ENCODE data around the gene PRR7. TPM values are rescaled to one million over a fixed set of nuclear protein-coding genes. Genes with fewer than 3 reads are reported as not detected.

Gene PRR7
- total RNA-seq, 1 donor from 2014 or later: 1.7 TPM

GRCh38 chr5:177491983-177492746 is 45.6 kb downstream of the PRR7 start:
- H3K4me1 ChIP-seq: peaks cover 37% of the 10 kb centered on the region
- H3K27ac ChIP-seq: no peak overlapping the region
- H3K9me3 ChIP-seq: no peaks in the 10 kb centered on the region
- no peaks in the 10 kb centered on the region for H3K27me3 ChIP-seq (ENCODE audit: low read depth)
- peaks cover 49% of the 10 kb centered on the region for H3K36me3 ChIP-seq
- TF ChIP-seq, protein P1, sequence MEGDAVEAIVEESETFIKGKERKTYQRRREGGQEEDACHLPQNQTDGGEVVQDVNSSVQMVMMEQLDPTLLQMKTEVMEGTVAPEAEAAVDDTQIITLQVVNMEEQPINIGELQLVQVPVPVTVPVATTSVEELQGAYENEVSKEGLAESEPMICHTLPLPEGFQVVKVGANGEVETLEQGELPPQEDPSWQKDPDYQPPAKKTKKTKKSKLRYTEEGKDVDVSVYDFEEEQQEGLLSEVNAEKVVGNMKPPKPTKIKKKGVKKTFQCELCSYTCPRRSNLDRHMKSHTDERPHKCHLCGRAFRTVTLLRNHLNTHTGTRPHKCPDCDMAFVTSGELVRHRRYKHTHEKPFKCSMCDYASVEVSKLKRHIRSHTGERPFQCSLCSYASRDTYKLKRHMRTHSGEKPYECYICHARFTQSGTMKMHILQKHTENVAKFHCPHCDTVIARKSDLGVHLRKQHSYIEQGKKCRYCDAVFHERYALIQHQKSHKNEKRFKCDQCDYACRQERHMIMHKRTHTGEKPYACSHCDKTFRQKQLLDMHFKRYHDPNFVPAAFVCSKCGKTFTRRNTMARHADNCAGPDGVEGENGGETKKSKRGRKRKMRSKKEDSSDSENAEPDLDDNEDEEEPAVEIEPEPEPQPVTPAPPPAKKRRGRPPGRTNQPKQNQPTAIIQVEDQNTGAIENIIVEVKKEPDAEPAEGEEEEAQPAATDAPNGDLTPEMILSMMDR (IDR thresholded peaks at IDR 0.05): no peak
- intact Hi-C loops (cut with DNase I): no loop called here
- DNase-seq (no peak), ATAC-seq (no peak)
- no peak overlapping the region for H3K4me3 ChIP-seq

GRCh38 chr5:177492841-177493240 is 46.2 kb downstream of the PRR7 start:
- Histone ChIP-seq H3K4me1 (peaks cover 40% of the 10 kb centered on the region), H3K9me3 (no peaks in the 10 kb centered on the region), H3K27me3 (ENCODE audit: low read depth) (no peaks in the 10 kb centered on the region), H3K4me3 (no peak overlapping the region), H3K36me3 (peaks cover 43% of the 10 kb centered on the region), H3K27ac (no peak overlapping the region)
- no peak for ATAC-seq
- no peak for DNase-seq
- intact Hi-C loops (cut with DNase I): no loop called here
- TF ChIP-seq, protein P1 (IDR thresholded peaks at IDR 0.05): no peak

GRCh38 chr5:177493795-177494345 is 47.3 kb downstream of the PRR7 start:
- Histone ChIP-seq H3K4me1 (peaks cover 48% of the 10 kb centered on the region), H3K27me3 (ENCODE audit: low read depth) (no peaks in the 10 kb centered on the region), H3K27ac (peak overlapping the region; percentile 87), H3K4me3 (no peak overlapping the region), H3K36me3 (peaks cover 32% of the 10 kb centered on the region), H3K9me3 (no peaks in the 10 kb centered on the region)
- DNase-seq: no peak
- no peak for ATAC-seq
- TF ChIP-seq, protein P1 (IDR thresholded peaks at IDR 0.05): no peak
- intact Hi-C loops (cut with DNase I): no loop called here

DNA sequence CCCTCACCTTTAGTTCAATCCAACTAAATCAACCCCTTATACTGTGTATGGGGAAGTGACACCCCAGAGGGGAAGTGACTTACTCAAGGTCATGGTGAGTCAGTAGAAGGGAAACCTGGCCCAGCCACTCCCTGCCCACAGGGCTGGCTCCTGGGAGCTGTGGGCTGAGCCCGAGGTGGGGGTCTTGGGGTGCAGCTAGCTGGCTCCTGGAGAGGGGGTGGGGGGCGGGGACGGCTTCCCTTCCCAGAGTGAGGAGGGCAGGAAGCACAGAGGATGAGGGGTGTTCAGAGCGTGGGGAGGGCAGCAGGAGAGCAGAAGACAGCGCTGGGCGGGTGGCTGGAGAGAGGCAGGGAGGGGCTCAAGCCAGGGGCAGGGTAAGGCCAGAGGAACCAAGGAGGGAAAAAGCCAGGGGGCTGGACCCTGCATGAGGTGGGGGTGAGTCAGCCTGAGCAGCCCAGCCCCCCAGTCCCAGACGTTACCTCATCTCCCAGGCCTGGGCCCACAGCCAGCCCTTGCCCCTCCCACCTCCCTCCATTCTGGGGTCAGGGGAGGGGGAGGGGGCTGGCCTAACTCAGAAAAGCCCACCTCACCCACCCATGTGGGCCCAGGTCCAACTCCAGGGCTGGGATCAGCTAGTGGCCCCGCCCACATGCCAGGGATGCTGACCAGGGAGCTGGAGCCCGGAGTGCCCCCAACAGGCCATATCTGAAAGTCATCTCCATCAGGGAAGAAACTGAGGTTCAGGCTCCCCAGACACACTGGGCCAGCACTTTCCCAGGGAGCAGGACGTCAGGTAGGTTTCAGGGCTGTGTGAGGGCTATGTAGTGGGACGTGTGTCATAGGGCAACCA is 48.0 kb downstream of the PRR7 start:
- peak; percentile 7 to 10 for ATAC-seq
- Histone ChIP-seq H3K36me3 (peaks cover 25% of the 10 kb centered on the region), H3K4me1 (peaks cover 48% of the 10 kb centered on the region), H3K9me3 (no peaks in the 10 kb centered on the region), H3K27me3 (ENCODE audit: low read depth) (no peaks in the 10 kb centered on the region), H3K4me3 (peak overlapping the region; percentile 71), H3K27ac (peak overlapping the region; percentile 87)
- TF ChIP-seq, protein P1 (IDR thresholded peaks at IDR 0.05): peak; percentile 22
- intact Hi-C loops (cut with DNase I): no loop called here
- peak; percentile 75 for DNase-seq

- Histone ChIP-seq H3K4me1 (peaks cover 48% of the 10 kb centered on the region), H3K36me3 (peaks cover 18% of the 10 kb centered on the region), H3K4me3 (peak overlapping the region; percentile 71), H3K9me3 (no peaks in the 10 kb centered on the region), H3K27me3 (ENCODE audit: low read depth) (no peaks in the 10 kb centered on the region), H3K27ac (peak overlapping the region; percentile 87)
- no peak for DNase-seq
- TF ChIP-seq, protein P1 (IDR thresholded peaks at IDR 0.05): no peak
- ATAC-seq: no peak
- intact Hi-C loops (cut with DNase I): no loop called here
These were observed 48.8 kb downstream of the PRR7 start for GRCh38 chr5:177495243-177496060.

Data from lower lobe of right lung (tissue), 2 donors.